HepG2 (cell line): ENCODE measurements around the gene CAPZB. TPM values are rescaled to one million over a fixed set of nuclear protein-coding genes. Genes with fewer than 3 reads are reported as not detected.

Experiments
- BHLHE40 ChIP-seq: IDR thresholded peaks from 2 replicates; pipeline ENCODE4 v1.6.1; 2011; ENCODE audit warnings: low read length, improper control_type of control experiment
- CHCHD3 ChIP-seq: sonication (generic); formaldehyde crosslinking; IDR thresholded peaks from 2 replicates; pipeline ENCODE4 v1.8.0; 2022; ENCODE audit warnings: mild to moderate bottlenecking, missing genetic modification reagents, moderate library complexity
- FOSL1 ChIP-seq: sonication (generic); formaldehyde crosslinking; IDR thresholded peaks from 2 replicates; pipeline ENCODE4 v1.9.0; 2021; ENCODE audit warnings: missing genetic modification reagents, borderline replicate concordance
- FUBP1 ChIP-seq: sonication (generic); formaldehyde crosslinking; IDR thresholded peaks from 2 replicates; pipeline ENCODE4 v1.5.1; 2020; ENCODE audit warnings: missing genetic modification reagents, mild to moderate bottlenecking, borderline replicate concordance
- HMG20B ChIP-seq: conservative IDR thresholded peaks from 2 replicates; pipeline ENCODE4 v1.6.1; 2016; ENCODE audit warnings: missing genetic modification reagents, missing compliant biosample characterization
- JUN ChIP-seq: sonication (generic); formaldehyde crosslinking; IDR thresholded peaks from 2 replicates; pipeline ENCODE4 v1.4.0; 2020; ENCODE audit warnings: mild to moderate bottlenecking, missing genetic modification reagents
- KAT2B ChIP-seq: fragments of 150-350 bp; IDR thresholded peaks from 2 replicates; pipeline ENCODE4 v1.6.1; 2014; ENCODE audit warnings: low read depth, low read length, borderline replicate concordance
- KDM6A ChIP-seq: IDR thresholded peaks from 2 replicates; pipeline ENCODE4 v1.6.1; 2016; ENCODE audit warnings: low read depth
- MEIS2 ChIP-seq: sonication (generic); formaldehyde crosslinking; IDR thresholded peaks from 2 replicates; pipeline ENCODE4 v1.9.0; 2021; ENCODE audit warnings: mild to moderate bottlenecking, missing genetic modification reagents
- PAXIP1 ChIP-seq: sonication (generic); formaldehyde crosslinking; conservative IDR thresholded peaks from 2 replicates; pipeline ENCODE4 v1.4.0; 2020; ENCODE audit warnings: mild to moderate bottlenecking, missing genetic modification reagents, moderate library complexity
- RAD51 ChIP-seq: fragments of 450-650 bp; IDR thresholded peaks from 2 replicates; pipeline ENCODE4 v1.6.1; 2016; ENCODE audit warnings: borderline replicate concordance
- SP2 ChIP-seq: sonication (generic); formaldehyde crosslinking; IDR thresholded peaks from 2 replicates; pipeline ENCODE4 v1.5.1; 2020; ENCODE audit warnings: mild to moderate bottlenecking, missing genetic modification reagents
- ZNF160 ChIP-seq: sonication (generic); formaldehyde crosslinking; IDR thresholded peaks from 2 replicates; pipeline ENCODE4 v1.8.0; 2022; ENCODE audit warnings: mild to moderate bottlenecking, inconsistent platforms, missing genetic modification reagents
- ZNF383 ChIP-seq: sonication (generic); formaldehyde crosslinking; IDR thresholded peaks from 2 replicates; pipeline ENCODE4 v1.4.0; 2020; ENCODE audit warnings: missing genetic modification reagents, mild to moderate bottlenecking, borderline replicate concordance
- ZNF484 ChIP-seq: sonication (generic); formaldehyde crosslinking; IDR thresholded peaks from 2 replicates; pipeline ENCODE4 v1.5.1; 2020; ENCODE audit warnings: mild to moderate bottlenecking, low read depth, missing genetic modification reagents, borderline replicate concordance
- ZSCAN5A ChIP-seq: sonication (generic); formaldehyde crosslinking; IDR thresholded peaks from 2 replicates; pipeline ENCODE4 v1.8.0; 2022; ENCODE audit warnings: mild to moderate bottlenecking, missing genetic modification reagents, borderline replicate concordance
- polyA plus RNA-seq, 8 experiments: library from polyadenylated mRNA; depleted of rRNA in 3 of 8; stranded (reverse) in 7 of 8; unstranded in 1 of 8; fragments of >200 nt; fragmentation: Illumina TruSeq in 4 of 8; extraction: Trizol in 4 of 8; gene quantifications; 2 replicates each; pipeline versions ENCODE4 v1.2.1 to v1.2.3, GENCODE V29; 2011 to 2016; ENCODE audit warnings: low read depth in 4 of 8, missing spikeins in 1 of 8, mixed read lengths in 1 of 8; ENCODE audit not compliant: insufficient read depth in 1 of 8
- total RNA-seq, 5 experiments: library from RNA; depleted of rRNA; stranded (reverse); fragments of >200 nt; fragmentation: Illumina TruSeq; extraction: Trizol; gene quantifications; 2 replicates each; pipeline ENCODE4 v1.2.3, GENCODE V29; 2016; ENCODE audit warnings: low read depth in 1 of 5
- TF ChIP-seq, protein P1 (sequence below): sonication (generic); formaldehyde crosslinking; conservative IDR thresholded peaks from 2 replicates; pipeline ENCODE4 v1.8.0; 2022; ENCODE audit warnings: mild to moderate bottlenecking, moderate library complexity, missing genetic modification reagents

The CAPZB gene
- total and polyA plus RNA-seq, 2 of the 13 experiments (the other 11 are each of a cell fraction or from before 2014, with no cell fraction given), result 58.9 to 76.9 TPM

DNA sequence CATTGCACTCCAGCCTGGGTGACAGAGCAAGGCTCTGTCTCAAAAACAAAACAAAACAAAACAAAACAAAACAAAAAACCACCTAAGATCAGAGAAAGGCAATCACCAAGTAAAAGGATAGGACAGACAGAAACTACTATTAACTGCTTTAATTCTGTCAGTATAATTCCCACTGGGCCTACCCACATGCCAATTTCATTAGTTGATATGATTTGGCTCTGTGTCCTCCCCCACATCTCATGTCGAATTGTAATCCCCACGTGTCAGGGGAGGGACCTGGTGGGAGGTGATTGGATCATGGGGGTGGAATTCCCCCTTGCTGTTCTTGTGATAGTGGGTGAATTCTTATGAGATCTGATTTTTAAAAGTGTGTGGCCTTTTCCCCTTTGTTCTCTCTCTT, 27.2 kb upstream of the CAPZB start (continued):
- no peak for TF ChIP-seq JUN (CRISPR knock-in tag)
- TF ChIP-seq ZNF383 (CRISPR knock-in tag), result no peak
- TF ChIP-seq ZNF484, result no peak
- TF ChIP-seq ZNF160 (CRISPR knock-in tag), result no peak
- no peak for TF ChIP-seq KAT2B
- TF ChIP-seq BHLHE40, result no peak
- TF ChIP-seq FUBP1 (CRISPR knock-in tag), result no peak
- TF ChIP-seq, protein P1, sequence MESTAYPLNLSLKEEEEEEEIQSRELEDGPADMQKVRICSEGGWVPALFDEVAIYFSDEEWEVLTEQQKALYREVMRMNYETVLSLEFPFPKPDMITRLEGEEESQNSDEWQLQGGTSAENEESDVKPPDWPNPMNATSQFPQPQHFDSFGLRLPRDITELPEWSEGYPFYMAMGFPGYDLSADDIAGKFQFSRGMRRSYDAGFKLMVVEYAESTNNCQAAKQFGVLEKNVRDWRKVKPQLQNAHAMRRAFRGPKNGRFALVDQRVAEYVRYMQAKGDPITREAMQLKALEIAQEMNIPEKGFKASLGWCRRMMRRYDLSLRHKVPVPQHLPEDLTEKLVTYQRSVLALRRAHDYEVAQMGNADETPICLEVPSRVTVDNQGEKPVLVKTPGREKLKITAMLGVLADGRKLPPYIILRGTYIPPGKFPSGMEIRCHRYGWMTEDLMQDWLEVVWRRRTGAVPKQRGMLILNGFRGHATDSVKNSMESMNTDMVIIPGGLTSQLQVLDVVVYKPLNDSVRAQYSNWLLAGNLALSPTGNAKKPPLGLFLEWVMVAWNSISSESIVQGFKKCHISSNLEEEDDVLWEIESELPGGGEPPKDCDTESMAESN (CRISPR knock-in tag), result no peak
- TF ChIP-seq MEIS2 (CRISPR knock-in tag), result no peak
- TF ChIP-seq PAXIP1 (CRISPR knock-in tag), result no peak
- TF ChIP-seq HMG20B (CRISPR knock-in tag), result no peak
- TF ChIP-seq CHCHD3, result no peak
- TF ChIP-seq ZSCAN5A (CRISPR knock-in tag), result no peak
- TF ChIP-seq KDM6A, result no peak
- TF ChIP-seq SP2 (CRISPR knock-in tag), result no peak
- no peak for TF ChIP-seq FOSL1 (CRISPR knock-in tag)
- TF ChIP-seq RAD51, result no peak
- TF ChIP-seq, all 625 proteins: peak for 0
